Vagina (tissue), 2 donors: ENCODE results near the gene NAMPT.

Experiments
- POLR2A ChIP-seq, 2 donors: fragments of 450-650 bp; IDR thresholded peaks; one replicate each; pipeline ENCODE4 v1.6.1; 2017; ENCODE audit warnings: antibody characterized with exemption in 2 of 2, mild to moderate bottlenecking in 2 of 2, moderate library complexity in 2 of 2
- POLR2AphosphoS5 ChIP-seq, 2 donors: sonication (generic); formaldehyde crosslinking; IDR thresholded peaks; one replicate each; pipeline ENCODE4 v1.9.0; 2017; ENCODE audit warnings: antibody characterized with exemption in 2 of 2, mild to moderate bottlenecking in 2 of 2, low read depth in 1 of 2; ENCODE audit not compliant: insufficient read depth in 1 of 2
- TF ChIP-seq, protein P1 (sequence below), 3 experiments: fragments of 450-650 bp in 2 of 3; fragments of 200-600 bp in 1 of 3; sonication (generic) in 1 of 3; IDR thresholded peaks; one replicate each; pipeline ENCODE4 v1.5.1; 2017 to 2019; ENCODE audit warnings: antibody characterized with exemption in 3 of 3, mild to moderate bottlenecking in 2 of 3, moderate library complexity in 2 of 3

DNA sequence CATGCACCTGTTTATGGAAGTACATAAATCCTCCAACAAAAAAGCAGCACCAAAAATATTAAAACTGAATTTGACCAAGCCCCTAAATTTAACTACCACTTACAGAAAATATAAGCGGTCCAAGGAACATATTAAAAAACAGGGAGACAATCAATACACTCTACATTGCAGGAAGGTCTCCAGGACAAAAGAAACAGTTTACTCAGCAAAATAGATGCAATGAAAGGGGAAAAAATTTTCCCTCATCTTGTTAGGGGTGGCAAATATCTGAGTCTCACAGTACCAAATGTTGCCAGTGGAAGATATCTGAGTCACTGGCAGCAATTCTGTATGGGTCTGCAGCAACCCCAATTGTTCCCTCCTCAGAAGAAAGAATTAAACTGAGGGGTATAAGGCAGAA is 50.4 kb downstream of the NAMPT start:
- TF ChIP-seq, protein P1, sequence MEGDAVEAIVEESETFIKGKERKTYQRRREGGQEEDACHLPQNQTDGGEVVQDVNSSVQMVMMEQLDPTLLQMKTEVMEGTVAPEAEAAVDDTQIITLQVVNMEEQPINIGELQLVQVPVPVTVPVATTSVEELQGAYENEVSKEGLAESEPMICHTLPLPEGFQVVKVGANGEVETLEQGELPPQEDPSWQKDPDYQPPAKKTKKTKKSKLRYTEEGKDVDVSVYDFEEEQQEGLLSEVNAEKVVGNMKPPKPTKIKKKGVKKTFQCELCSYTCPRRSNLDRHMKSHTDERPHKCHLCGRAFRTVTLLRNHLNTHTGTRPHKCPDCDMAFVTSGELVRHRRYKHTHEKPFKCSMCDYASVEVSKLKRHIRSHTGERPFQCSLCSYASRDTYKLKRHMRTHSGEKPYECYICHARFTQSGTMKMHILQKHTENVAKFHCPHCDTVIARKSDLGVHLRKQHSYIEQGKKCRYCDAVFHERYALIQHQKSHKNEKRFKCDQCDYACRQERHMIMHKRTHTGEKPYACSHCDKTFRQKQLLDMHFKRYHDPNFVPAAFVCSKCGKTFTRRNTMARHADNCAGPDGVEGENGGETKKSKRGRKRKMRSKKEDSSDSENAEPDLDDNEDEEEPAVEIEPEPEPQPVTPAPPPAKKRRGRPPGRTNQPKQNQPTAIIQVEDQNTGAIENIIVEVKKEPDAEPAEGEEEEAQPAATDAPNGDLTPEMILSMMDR (IDR thresholded peaks at IDR 0.05) = no peak
- TF ChIP-seq POLR2AphosphoS5 (IDR thresholded peaks at IDR 0.05; ENCODE audit: insufficient read depth in 1 of 2, low read depth in 1 of 2) (no peak), POLR2A (IDR thresholded peaks at IDR 0.05) (no peak)
